IPS DF 6.9 (cell line): Measurements from ENCODE around the gene TMEM132C.

Source experiments
- DNase-seq: peaks from one replicate; pipeline ENCODE4 v3.0.0-alpha.2; 2013; ENCODE audit warnings: low read depth, low spot score
- H3K27ac ChIP-seq: one replicate; pipeline ENCODE4 v1.5.1; 2013; ENCODE audit warnings: low read length, control low read depth
- H3K27me3 ChIP-seq: 2 replicates; pipeline ENCODE4 v1.6.1; 2013; ENCODE audit warnings: mild to moderate bottlenecking, low read length; ENCODE audit not compliant: control insufficient read depth, insufficient read depth
- H3K36me3 ChIP-seq: 2 replicates; pipeline ENCODE4 v1.6.1; 2013; ENCODE audit warnings: low read length; ENCODE audit not compliant: control insufficient read depth, insufficient read depth
- H3K4me1 ChIP-seq: 2 replicates; pipeline ENCODE4 v1.6.1; 2013; ENCODE audit warnings: low read length; ENCODE audit not compliant: control insufficient read depth, insufficient read depth
- H3K4me3 ChIP-seq: 2 replicates; pipeline ENCODE4 v1.5.1; 2013; ENCODE audit warnings: mild to moderate bottlenecking, low read length
- H3K9me3 ChIP-seq: 2 replicates; pipeline ENCODE4 v1.6.1; 2013; ENCODE audit warnings: low read length, inconsistent platforms; ENCODE audit not compliant: control insufficient read depth, insufficient read depth
- WGBS: extraction: QIAGEN DNeasy Blood & Tissue Kit; methylation state at CpG from one replicate; pipeline ENCODE4 v1.1.7; 2013; ENCODE audit warnings: mixed read lengths, missing lambda C conversion rate; ENCODE audit not compliant: insufficient read length, insufficient coverage; 5-methylcytosine and 5-hydroxymethylcytosine counted together

The TMEM132C gene

DNA sequence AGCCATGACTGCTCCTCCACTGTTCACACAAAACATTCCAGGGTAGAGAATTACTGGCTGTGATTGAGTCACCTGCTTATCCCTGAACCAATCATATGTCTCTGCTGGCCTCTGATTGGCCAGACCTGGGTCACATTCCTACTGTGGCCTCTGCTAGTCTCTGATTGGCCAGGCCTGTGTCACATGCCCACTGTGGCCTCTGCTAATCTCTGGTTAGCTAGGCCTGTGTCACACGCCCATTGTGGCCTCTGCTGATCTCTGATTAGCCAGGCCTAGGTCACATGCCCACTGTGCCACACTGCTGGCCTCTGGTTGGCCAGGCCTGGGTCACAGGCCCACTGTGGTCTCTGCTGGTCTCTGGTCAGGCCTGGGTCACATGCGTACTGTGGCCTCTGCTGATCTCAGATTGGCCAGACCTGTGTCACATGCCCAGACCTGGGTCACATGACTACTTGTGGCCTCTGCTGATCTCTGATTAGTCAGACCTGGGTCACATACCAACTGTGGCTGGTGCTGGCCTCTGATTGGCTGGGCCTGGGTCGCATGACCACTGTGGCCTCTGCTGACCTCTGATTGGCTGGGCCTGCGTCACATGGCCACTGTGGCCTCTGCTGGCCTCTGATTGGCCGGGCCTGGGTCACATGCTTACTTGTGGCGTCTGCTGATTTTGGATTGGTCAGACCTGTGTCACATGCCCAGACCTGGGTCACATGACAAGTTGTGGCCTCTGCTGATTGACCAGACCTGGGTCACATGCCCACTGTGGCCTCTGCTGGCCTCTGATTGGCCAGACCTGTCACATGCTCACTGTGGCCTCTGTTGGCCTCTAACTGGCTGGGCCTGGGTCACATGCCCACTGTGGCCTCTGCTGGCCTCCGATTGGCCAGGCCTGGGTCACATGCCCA lies 305.2 kb downstream of the TMEM132C start:
- WGBS = no CpG with 5 or more reads among the region's 7 CpGs
- Histone ChIP-seq H3K9me3 (peaks cover 25% of the 10 kb centered on the region), H3K27ac (no peak overlapping the region), H3K4me3 (no peak overlapping the region), H3K4me1 (no peaks in the 10 kb centered on the region), H3K27me3 (no peaks in the 10 kb centered on the region), H3K36me3 (no peaks in the 10 kb centered on the region)
- no peak for DNase-seq

DNA sequence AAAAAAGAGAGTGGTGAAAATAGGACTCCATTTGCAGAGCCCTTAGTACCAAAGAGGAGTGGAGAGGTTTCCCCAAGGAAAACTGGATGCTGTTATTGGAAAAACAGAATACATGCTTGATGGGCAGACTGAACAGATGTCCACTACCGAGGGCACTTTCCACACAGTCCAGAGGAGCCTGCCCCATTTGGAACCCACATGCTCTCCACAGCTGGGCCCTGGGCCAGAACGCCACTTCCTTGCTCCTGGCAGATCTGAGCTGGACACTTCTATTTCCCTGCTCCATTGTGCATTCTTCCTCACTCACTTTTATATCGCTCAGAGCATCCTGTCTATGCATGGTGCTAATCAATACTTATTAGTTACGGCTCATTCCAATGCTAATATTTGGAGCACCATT lies 306.9 kb downstream of the TMEM132C start:
- H3K27me3 ChIP-seq = no peaks in the 10 kb centered on the region
- no peak overlapping the region for H3K4me3 ChIP-seq
- no peaks in the 10 kb centered on the region for H3K36me3 ChIP-seq
- H3K9me3 ChIP-seq = peaks cover 21% of the 10 kb centered on the region
- no peak overlapping the region for H3K27ac ChIP-seq
- no peak for DNase-seq
- WGBS = no CpG with 5 or more reads among the region's 4 CpGs
- no peaks in the 10 kb centered on the region for H3K4me1 ChIP-seq

DNA sequence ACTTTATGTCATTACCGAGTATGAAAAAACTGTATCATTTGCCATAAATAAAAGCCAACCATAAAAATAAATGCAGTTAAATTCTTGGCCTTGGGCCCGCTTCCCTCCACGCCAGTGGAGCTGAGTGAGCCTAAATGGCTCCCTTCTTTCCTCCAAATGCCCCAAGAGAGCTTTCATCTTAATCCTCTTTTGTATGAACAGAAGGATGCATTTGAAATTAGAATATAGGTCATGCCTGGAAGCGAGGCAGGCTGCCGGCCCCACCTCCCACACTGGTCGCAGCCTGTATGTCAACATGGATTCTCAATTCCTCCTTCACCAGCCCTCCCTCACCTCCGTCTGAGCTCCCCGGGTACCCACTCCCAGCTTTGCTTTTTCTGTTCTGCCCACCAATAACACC lies 311.1 kb downstream of the TMEM132C start:
- H3K9me3 ChIP-seq = peaks cover 19% of the 10 kb centered on the region
- no CpG with 5 or more reads among the region's 8 CpGs for WGBS
- H3K4me1 ChIP-seq = no peaks in the 10 kb centered on the region
- no peaks in the 10 kb centered on the region for H3K27me3 ChIP-seq
- DNase-seq = no peak
- H3K27ac ChIP-seq = no peak overlapping the region
- no peak overlapping the region for H3K4me3 ChIP-seq
- H3K36me3 ChIP-seq = no peaks in the 10 kb centered on the region

DNA sequence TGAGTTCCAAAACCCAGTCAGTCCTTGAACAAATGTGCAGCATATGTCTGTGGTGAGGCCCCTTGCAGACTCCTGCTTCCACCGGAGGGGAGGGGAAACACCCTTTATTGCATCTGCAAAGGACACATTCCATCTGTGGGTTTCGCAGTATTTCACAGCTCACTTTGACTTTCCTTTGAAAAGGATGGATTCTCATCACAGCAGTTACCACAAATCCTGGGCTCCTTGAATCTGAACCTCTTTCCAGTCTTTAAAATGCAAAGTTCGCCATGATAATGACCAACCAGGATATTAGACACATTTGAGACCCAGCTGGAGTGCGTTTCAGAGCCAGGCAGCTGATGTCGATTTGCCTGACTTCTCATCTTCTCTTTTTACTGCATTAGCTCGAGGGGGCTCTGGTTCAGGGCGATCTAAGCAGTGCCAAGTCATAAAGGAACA lies 314.4 kb downstream of the TMEM132C start:
- no peaks in the 10 kb centered on the region for H3K4me1 ChIP-seq
- no peaks in the 10 kb centered on the region for H3K36me3 ChIP-seq
- H3K9me3 ChIP-seq = peaks cover 24% of the 10 kb centered on the region
- H3K4me3 ChIP-seq = no peak overlapping the region
- no CpG with 5 or more reads among the region's 7 CpGs for WGBS
- DNase-seq = no peak
- no peak overlapping the region for H3K27ac ChIP-seq
- no peaks in the 10 kb centered on the region for H3K27me3 ChIP-seq

DNA sequence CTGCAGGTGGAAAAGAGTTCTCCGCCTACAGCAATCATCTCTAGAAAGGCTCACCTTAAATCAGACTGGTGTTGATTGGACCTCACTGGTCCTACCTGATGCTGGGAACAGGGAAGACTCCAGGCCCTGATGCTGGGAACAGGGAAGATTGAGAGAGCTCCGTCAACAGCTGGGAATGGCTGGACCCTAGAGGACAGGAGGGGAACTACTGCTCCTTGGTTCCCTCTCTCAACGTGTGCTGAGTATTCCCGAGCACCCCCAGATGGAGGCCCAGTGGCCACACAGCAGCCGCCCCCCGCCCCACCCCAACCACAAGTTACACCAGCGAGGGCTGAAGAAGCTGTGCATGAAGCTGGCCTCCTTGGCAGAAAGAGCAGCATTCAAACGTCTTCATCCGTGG lies 316.5 kb downstream of the TMEM132C start:
- DNase-seq = no peak
- no peaks in the 10 kb centered on the region for H3K4me1 ChIP-seq
- H3K4me3 ChIP-seq = no peak overlapping the region
- no peak overlapping the region for H3K27ac ChIP-seq
- H3K9me3 ChIP-seq = peaks cover 26% of the 10 kb centered on the region
- no peaks in the 10 kb centered on the region for H3K27me3 ChIP-seq
- no CpG with 5 or more reads among the region's 9 CpGs for WGBS
- H3K36me3 ChIP-seq = no peaks in the 10 kb centered on the region

DNA sequence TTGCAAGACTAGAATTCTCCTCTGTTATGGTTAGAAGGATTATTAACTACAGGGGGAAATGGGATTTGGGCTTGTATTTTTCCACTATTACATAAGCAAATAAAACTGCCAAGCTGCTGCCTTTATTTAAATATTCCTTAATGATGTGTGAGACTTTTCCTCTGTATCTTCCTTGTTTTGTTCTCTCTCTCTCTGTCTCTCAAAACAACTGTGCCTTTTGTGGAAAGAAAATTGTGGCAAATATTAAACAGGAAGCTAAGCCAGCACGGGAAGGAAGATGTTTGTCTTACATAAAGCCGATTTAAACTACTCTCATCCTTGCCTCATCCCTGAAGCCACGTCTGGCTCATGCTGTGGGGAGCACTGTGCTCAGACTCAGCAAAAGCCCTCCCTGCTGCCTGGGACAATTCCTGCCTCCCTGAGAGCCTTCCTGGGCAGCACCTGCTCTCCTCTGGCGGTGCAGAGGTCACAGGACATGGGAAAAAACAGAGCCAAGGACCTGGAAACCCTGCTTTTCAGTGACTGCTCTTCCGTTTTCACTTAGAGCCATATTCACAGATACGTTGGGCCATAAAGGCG lies 319.6 kb downstream of the TMEM132C start:
- WGBS = no CpG with 5 or more reads among the region's 7 CpGs
- Histone ChIP-seq H3K4me3 (no peak overlapping the region), H3K4me1 (no peaks in the 10 kb centered on the region), H3K9me3 (peaks cover 25% of the 10 kb centered on the region), H3K27me3 (no peaks in the 10 kb centered on the region), H3K27ac (no peak overlapping the region), H3K36me3 (no peaks in the 10 kb centered on the region)
- no peak for DNase-seq

DNA sequence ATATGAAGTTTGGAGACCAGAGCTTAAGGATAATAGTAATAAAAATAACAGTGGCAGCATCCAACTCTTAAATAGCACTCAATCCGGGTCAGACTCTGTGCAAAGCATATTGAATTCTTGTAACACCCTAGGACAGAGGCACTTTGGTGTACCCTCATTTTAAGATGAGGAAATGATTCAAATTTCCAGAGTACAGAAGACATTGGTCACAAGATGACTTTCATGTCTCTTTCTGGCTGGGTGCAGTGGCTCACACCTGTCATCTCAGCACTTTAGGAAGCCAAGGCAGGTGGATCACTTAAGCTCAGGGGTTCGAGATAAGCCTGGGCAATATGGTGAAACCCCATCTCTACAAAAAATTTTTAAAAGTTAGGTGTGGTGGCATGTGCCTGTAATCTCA lies 320.9 kb downstream of the TMEM132C start:
- no peak overlapping the region for H3K4me3 ChIP-seq
- WGBS = no CpG with 5 or more reads among the region's 2 CpGs
- no peaks in the 10 kb centered on the region for H3K27me3 ChIP-seq

DNA sequence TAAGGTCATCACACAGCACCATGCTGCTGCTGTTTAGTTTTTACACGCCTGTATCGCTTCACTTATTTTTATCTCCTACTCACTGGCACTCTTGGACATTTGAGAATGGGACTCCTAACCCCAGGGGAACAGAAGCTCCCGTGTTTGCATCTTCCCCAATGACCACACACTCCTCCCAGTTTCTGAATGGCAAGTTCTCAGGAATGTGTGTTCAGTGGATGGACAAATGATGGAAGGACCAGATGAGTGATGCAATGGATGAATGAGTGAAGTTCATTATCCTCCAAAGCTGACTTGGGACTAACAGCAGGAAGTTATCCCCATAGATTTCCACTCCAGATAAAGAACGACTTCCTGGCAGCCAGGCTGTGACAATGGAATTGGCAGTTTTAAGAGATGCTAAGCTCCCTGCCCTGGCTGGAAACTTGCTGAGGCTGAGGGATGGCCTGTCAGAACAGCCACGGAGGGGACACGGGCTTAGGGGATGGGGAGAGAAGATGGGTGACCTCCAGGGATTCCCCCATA lies 325.3 kb downstream of the TMEM132C start:
- H3K4me1 ChIP-seq = no peaks in the 10 kb centered on the region
- peaks cover 26% of the 10 kb centered on the region for H3K9me3 ChIP-seq
- no peak overlapping the region for H3K4me3 ChIP-seq
- no peaks in the 10 kb centered on the region for H3K36me3 ChIP-seq
- no peak overlapping the region for H3K27ac ChIP-seq
- DNase-seq = no peak
- H3K27me3 ChIP-seq = no peaks in the 10 kb centered on the region
- no CpG with 5 or more reads among the region's 6 CpGs for WGBS

More for the DNA sequence above, 320.9 kb downstream of the TMEM132C start:
- no peak overlapping the region for H3K27ac ChIP-seq
- no peaks in the 10 kb centered on the region for H3K4me1 ChIP-seq
- H3K9me3 ChIP-seq = peaks cover 25% of the 10 kb centered on the region
- DNase-seq = no peak
- H3K36me3 ChIP-seq = no peaks in the 10 kb centered on the region

DNA sequence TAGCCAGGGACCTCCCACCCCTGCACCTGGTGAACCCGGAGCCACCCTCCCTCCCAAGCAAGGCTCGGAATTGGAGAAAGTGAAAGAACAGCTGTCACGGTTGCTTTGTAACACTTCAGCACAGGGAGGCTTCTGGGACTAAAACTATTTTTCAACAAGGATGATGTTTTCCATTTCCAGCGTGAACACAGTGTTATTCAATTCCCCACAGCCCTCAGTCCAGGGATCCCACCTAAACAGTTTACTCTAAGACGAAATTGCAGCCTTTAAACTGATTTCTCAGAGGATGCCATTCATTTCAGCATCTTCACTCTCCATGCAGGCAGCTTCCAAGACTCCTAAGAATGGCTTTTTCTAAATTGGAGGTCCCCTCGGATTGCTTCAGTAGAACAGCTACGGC lies 327.6 kb downstream of the TMEM132C start:
- H3K27ac ChIP-seq = no peak overlapping the region
- WGBS = no CpG with 5 or more reads among the region's 7 CpGs
- H3K36me3 ChIP-seq = no peaks in the 10 kb centered on the region

DNA sequence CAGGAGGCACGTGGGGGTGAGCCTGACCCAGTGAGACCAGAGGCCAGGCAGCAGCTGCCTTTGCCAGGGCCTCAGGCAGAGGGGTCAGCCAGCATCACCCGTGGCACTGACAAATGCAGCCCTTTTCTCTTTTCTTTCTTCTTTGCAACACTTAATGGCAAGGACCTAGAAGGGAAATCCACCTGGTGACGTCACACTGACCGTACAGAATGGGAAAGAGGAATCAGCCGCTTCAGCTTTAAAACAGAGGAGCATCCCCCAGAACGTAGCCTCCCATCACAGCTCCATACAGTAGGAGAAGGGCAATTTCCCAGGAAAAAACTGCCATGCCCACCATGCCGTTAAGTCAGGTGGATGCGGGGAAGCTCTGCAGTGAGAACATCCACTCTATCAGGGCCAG lies 328.6 kb downstream of the TMEM132C start:
- DNase-seq = no peak
- peaks cover 23% of the 10 kb centered on the region for H3K9me3 ChIP-seq

More for the DNA sequence above, 327.6 kb downstream of the TMEM132C start:
- Histone ChIP-seq H3K27me3 (no peaks in the 10 kb centered on the region), H3K4me1 (no peaks in the 10 kb centered on the region), H3K4me3 (no peak overlapping the region), H3K9me3 (peaks cover 22% of the 10 kb centered on the region)
- no peak for DNase-seq

More for the DNA sequence above, 328.6 kb downstream of the TMEM132C start:
- no peak overlapping the region for H3K4me3 ChIP-seq
- H3K4me1 ChIP-seq = no peaks in the 10 kb centered on the region
- H3K36me3 ChIP-seq = no peaks in the 10 kb centered on the region
- no peaks in the 10 kb centered on the region for H3K27me3 ChIP-seq
- H3K27ac ChIP-seq = no peak overlapping the region
- WGBS = no CpG with 5 or more reads among the region's 8 CpGs
